COLO668 (cell line): ENCODE data around the gene RABGGTB.
A peak's percentile ranks its signal among the peaks of the same experiment; 100 is the strongest.
"Not testable (repeated sequence)": the region's sequence is repeated elsewhere in the genome, so short reads cannot be mapped to it uniquely, and the experiment has no call there.

Source experiments
- DNase-seq: peaks from one replicate; lab custom pipeline; 2025; ENCODE audit not compliant: unreplicated experiment; lab: John Stamatoyannopoulos, UW

The RABGGTB gene

GRCh38 chr1:75785983-75786853 is at the start of gene RABGGTB:
TSS of gene RABGGTB (plus strand) at chr1:75786256. CDS start at chr1:75786272, 16 bp downstream.
- peak; percentile 99 for DNase-seq

- no peak for DNase-seq
Measured at GRCh38 chr1:75742047-75742625, 43.9 kb upstream of the RABGGTB start.

- no peak for DNase-seq
Measured at GRCh38 chr1:75745276-75745675, 40.8 kb upstream of the RABGGTB start.

GRCh38 chr1:75757210-75757609 is 28.8 kb upstream of the RABGGTB start:
- not testable (repeated sequence) for DNase-seq

- DNase-seq = not testable (repeated sequence)
Measured at GRCh38 chr1:75758543-75758942, 27.5 kb upstream of the RABGGTB start.

- DNase-seq = no peak
Measured at GRCh38 chr1:75764057-75764655, 21.9 kb upstream of the RABGGTB start.

GRCh38 chr1:75765697-75766355 is 20.2 kb upstream of the RABGGTB start:
- DNase-seq = no peak

- no peak for DNase-seq
Measured at GRCh38 chr1:75768016-75768415, 18.0 kb upstream of the RABGGTB start.

GRCh38 chr1:75770761-75771160 is 15.3 kb upstream of the RABGGTB start:
- no peak for DNase-seq

GRCh38 chr1:75771978-75772377 is 14.1 kb upstream of the RABGGTB start:
- DNase-seq = no peak

GRCh38 chr1:75777812-75778211 is 8.2 kb upstream of the RABGGTB start:
- not testable (repeated sequence) for DNase-seq

- DNase-seq = not testable (repeated sequence)
Measured at GRCh38 chr1:75778694-75779093, 7.4 kb upstream of the RABGGTB start.

GRCh38 chr1:75780183-75780582 is 5.9 kb upstream of the RABGGTB start:
- DNase-seq = not testable (repeated sequence)

GRCh38 chr1:75783920-75784319 is 2.1 kb upstream of the RABGGTB start:
- not testable (repeated sequence) for DNase-seq

- DNase-seq = no peak
Measured at GRCh38 chr1:75785320-75785982, 605 bp upstream of the RABGGTB start.

GRCh38 chr1:75786901-75787493 is 941 bp downstream of the RABGGTB start:
- no peak for DNase-seq

- no peak for DNase-seq
Measured at GRCh38 chr1:75787524-75787923, 1.5 kb downstream of the RABGGTB start.

GRCh38 chr1:75789988-75790387 is 3.9 kb downstream of the RABGGTB start:
- DNase-seq = no peak

GRCh38 chr1:75791022-75791421 is 5.0 kb downstream of the RABGGTB start:
- no peak for DNase-seq

- DNase-seq = no peak
Measured at GRCh38 chr1:75792091-75792490, 6.0 kb downstream of the RABGGTB start.
